Epithelial cell of esophagus (primary cell): ENCODE data around the gene PRTFDC1.

ENCODE experiments used
- DNase-seq: peaks from one replicate; pipeline ENCODE4 v3.0.0; 2010; ENCODE audit warnings: low read depth
- H3K4me3 ChIP-seq: 2 replicates; pipeline ENCODE4 v1.5.1; 2011; ENCODE audit warnings: mild to moderate bottlenecking, low read length, control low read depth
- CTCF ChIP-seq: IDR thresholded peaks from 2 replicates; pipeline ENCODE4 v1.5.1; 2011; ENCODE audit warnings: low read depth, mild to moderate bottlenecking, low read length, control low read depth, inconsistent platforms; ENCODE audit not compliant: insufficient read depth; ENCODE audit errors: missing control alignments

PRTFDC1 gene

GRCh38 chr10:24968349-24968748, 15.9 kb upstream of the PRTFDC1 start:
- no peak overlapping the region for H3K4me3 ChIP-seq
- no peak for DNase-seq
- TF ChIP-seq CTCF = no peak

- TF ChIP-seq CTCF = no peak
- no peak overlapping the region for H3K4me3 ChIP-seq
- no peak for DNase-seq
Observed at GRCh38 chr10:24966962-24967481, 14.6 kb upstream of the PRTFDC1 start.

- TF ChIP-seq CTCF = no peak
- no peak for DNase-seq
- H3K4me3 ChIP-seq = no peak overlapping the region
Observed at GRCh38 chr10:24965051-24965450, 12.6 kb upstream of the PRTFDC1 start.

- DNase-seq = no peak
- TF ChIP-seq CTCF = no peak
- no peak overlapping the region for H3K4me3 ChIP-seq
Observed at GRCh38 chr10:24963521-24964041, 11.2 kb upstream of the PRTFDC1 start.

GRCh38 chr10:24962995-24963394, 10.6 kb upstream of the PRTFDC1 start:
- H3K4me3 ChIP-seq = no peak overlapping the region
- TF ChIP-seq CTCF = no peak
- peak; percentile 94 for DNase-seq

- H3K4me3 ChIP-seq = no peak overlapping the region
- no peak for TF ChIP-seq CTCF
- DNase-seq = no peak
Observed at GRCh38 chr10:24961582-24961981, 9.2 kb upstream of the PRTFDC1 start.

GRCh38 chr10:24959382-24959730, 7.0 kb upstream of the PRTFDC1 start:
- H3K4me3 ChIP-seq = no peak overlapping the region
- no peak for TF ChIP-seq CTCF
- no peak for DNase-seq
